K562 (cell line): ENCODE measurements around the gene NAT9. TPM values are rescaled to one million over a fixed set of nuclear protein-coding genes. Genes with fewer than 3 reads are reported as not detected.

Experiments used
- ATAC-seq: fragments of 200-7000 bp; cut with Tn5 transposase; 3 replicates; pipeline ENCODE4 v1.9.1; 2020; ENCODE audit warnings: moderate library complexity
- BruUV-seq: library from RNA; stranded (reverse); fragments of 400-500 nt; replicated peaks from 2 replicates; lab custom pipeline; 2021; lab: Mats Ljungman, UMichigan
- CTCF ChIA-PET: fragments of 300-600 bp; formaldehyde crosslinking; extraction: SDS; loops from one replicate; lab custom pipeline; 2021; ENCODE audit warnings: low intra/inter-chr PET ratio; lab: Yijun Ruan, JAX
- POLR2A ChIA-PET: fragments of 300-600, 350-650 bp; sonication (Branson Sonifier 250); formaldehyde crosslinking; extraction: SDS; loops from one replicate; lab custom pipeline; 2021; ENCODE audit warnings: antibody characterized with exemption, inconsistent platforms; lab: Yijun Ruan, JAX
- DNase-seq, 4 experiments: peaks; one replicate each; pipeline versions ENCODE4 v3.0.0 to v3.0.0-alpha.2; 2011 to 2018; ENCODE audit warnings: low spot score in 3 of 4, mixed read lengths in 3 of 4; ENCODE audit errors: extremely low read depth in 1 of 4
- FAIRE-seq: peaks from 2 replicates; lab custom pipeline; 2011; peaks lifted over from hg19 to GRCh38; lab: Jason Lieb, UNC
- H2AFZ ChIP-seq: 2 replicates; pipeline ENCODE4 v1.6.0; 2011; ENCODE audit warnings: low read depth, low read length, control low read depth, inconsistent platforms
- H3K27ac ChIP-seq: fragments of 200-600 bp; 3 replicates; pipeline ENCODE4 v1.8.0; 2011; ENCODE audit warnings: low read depth, mild to moderate bottlenecking, control low read depth, inconsistent platforms, low read length, moderate library complexity, mixed read lengths; ENCODE audit errors: extremely low read depth
- H3K27me3 ChIP-seq, 2 experiments: fragments of 300-600 bp in 1 of 2; 2 replicates in 1 of 2; 3 replicates in 1 of 2; pipeline versions ENCODE4 v1.6.0 to v1.8.0; 2011; ENCODE audit warnings: inconsistent platforms in 2 of 2, low read length in 2 of 2, mild to moderate bottlenecking in 1 of 2, mixed read lengths in 1 of 2, moderate library complexity in 1 of 2; ENCODE audit not compliant: control insufficient read depth in 2 of 2, insufficient read depth in 2 of 2
- H3K36me3 ChIP-seq: fragments of 300-600 bp; 3 replicates; pipeline ENCODE4 v1.8.0; 2011; ENCODE audit warnings: mild to moderate bottlenecking, low read length, inconsistent platforms; ENCODE audit not compliant: control insufficient read depth, insufficient read depth
- H3K4me1 ChIP-seq, 2 experiments: fragments of 200-600 bp in 1 of 2; replicated peaks in 1 of 2; 2 replicates in 1 of 2; 3 replicates in 1 of 2; pipeline versions ENCODE4 v1.5.1 to v1.8.0; 2011; ENCODE audit warnings: inconsistent platforms in 2 of 2, low read length in 2 of 2, mild to moderate bottlenecking in 1 of 2, mixed read lengths in 1 of 2, moderate library complexity in 1 of 2; ENCODE audit not compliant: control insufficient read depth in 2 of 2, insufficient read depth in 2 of 2
- H3K4me2 ChIP-seq: 2 replicates; pipeline ENCODE4 v1.6.1; 2011; ENCODE audit warnings: low read length, control low read depth, inconsistent platforms, mixed read lengths; ENCODE audit not compliant: insufficient read depth
- H3K4me3 ChIP-seq: fragments of 200-600 bp; sonication (generic), shearing (Covaris generic); 2 replicates; pipeline ENCODE4 v1.5.1; 2016; ENCODE audit warnings: control low read depth, inconsistent platforms
- H3K79me2 ChIP-seq: fragments of 200-600 bp; 3 replicates; pipeline ENCODE4 v1.8.0; 2011; ENCODE audit warnings: low read length, inconsistent platforms; ENCODE audit not compliant: control insufficient read depth, insufficient read depth
- H3K9ac ChIP-seq, 2 experiments: 2 replicates each; pipeline versions ENCODE4 v1.6.0 to v1.6.1; 2011; ENCODE audit warnings: low read depth in 2 of 2, low read length in 2 of 2, control low read depth in 1 of 2, inconsistent platforms in 1 of 2, mild to moderate bottlenecking in 1 of 2, mixed read lengths in 1 of 2; ENCODE audit not compliant: insufficient read depth in 1 of 2
- H3K9me1 ChIP-seq: one replicate; pipeline ENCODE4 v1.6.0; 2011; ENCODE audit warnings: inconsistent platforms, mild to moderate bottlenecking, low read length, moderate library complexity; ENCODE audit not compliant: control insufficient read depth, insufficient read depth
- H3K9me3 ChIP-seq: replicated peaks from 2 replicates; pipeline ENCODE4 v1.5.1; 2011; ENCODE audit warnings: low read depth, low read length, inconsistent platforms; ENCODE audit not compliant: control insufficient read depth, insufficient read depth
- H4K20me1 ChIP-seq: replicated peaks from 2 replicates; pipeline ENCODE4 v1.6.1; 2011; ENCODE audit warnings: low read length, inconsistent platforms, mixed read lengths; ENCODE audit not compliant: control insufficient read depth, insufficient read depth
- ELF1 ChIP-seq: fragments of 200-800 bp; sonication (Bioruptor generic); IDR thresholded peaks from 2 replicates; pipeline ENCODE4 v1.6.1; 2016; ENCODE audit warnings: missing genetic modification characterization, missing compliant biosample characterization
- VEZF1 ChIP-seq: fragments of 200-800 bp; sonication (Bioruptor generic); IDR thresholded peaks from 2 replicates; pipeline ENCODE4 v1.6.1; 2017; ENCODE audit warnings: missing genetic modification characterization, missing compliant biosample characterization
- ZNF354B ChIP-seq: fragments of 250-450 bp; sonication (Bioruptor Pico); IDR thresholded peaks from 2 replicates; pipeline ENCODE4 v1.4.0; 2020
- ZNF57 ChIP-seq: fragments of 450-650 bp; formaldehyde crosslinking; IDR thresholded peaks from 2 replicates; pipeline ENCODE4 v1.4.0; 2020; ENCODE audit warnings: mild to moderate bottlenecking, moderate library complexity
- WGBS: fragments of 100-300 bp; shearing (Covaris generic); methylation state at CpG from one replicate; pipeline ENCODE4 v1.1.6; 2016; ENCODE audit warnings: low coverage, mixed read lengths; ENCODE audit not compliant: insufficient coverage; ENCODE audit errors: missing lambda C conversion rate; 5-methylcytosine and 5-hydroxymethylcytosine counted together
- in situ Hi-C: fragments of 300-500 bp; cut with MboI; formaldehyde crosslinking; loops from 4 replicates; pipeline ENCODE4 v1.15.0; 2018; ENCODE audit warnings: inconsistent platforms, mixed read lengths
- intact Hi-C: fragments of 100-400 bp; cut with micrococcal nuclease; formaldehyde crosslinking; loops from 2 replicates; pipeline ENCODE4 v1.14.2; 2022
- polyA plus RNA-seq, 8 experiments: library from polyadenylated mRNA; depleted of rRNA in 4 of 8; stranded (reverse) in 5 of 8; unstranded in 3 of 8; fragments of >200 nt; fragmentation: Nextera tagmentation in 2 of 8; fragmentation: Illumina TruSeq in 1 of 8; extraction: Ambion mirVana in 2 of 8; extraction: Trizol in 1 of 8; gene quantifications; 2 replicates each; pipeline versions ENCODE4 v1.2.1 to v1.2.3, GENCODE V29; 2011 to 2014; ENCODE audit warnings: inconsistent platforms in 1 of 8, missing spikeins in 1 of 8
- total RNA-seq, 7 experiments: library from RNA; depleted of rRNA in 6 of 7; stranded (reverse); fragments of >200 nt in 6 of 7; fragmentation: Illumina TruSeq in 2 of 7; extraction: Trizol in 2 of 7; gene quantifications; 2 replicates each; pipeline versions ENCODE4 v1.2.1 to v1.2.3, GENCODE V29; 2011 to 2021; ENCODE audit warnings: low replicate concordance in 1 of 7

Gene NAT9
- total and polyA plus RNA-seq, 9 of the 15 experiments (the other 6 are each of a cell fraction or from before 2014, with no cell fraction given): 4.2 to 63.6 (median 40.8) TPM

DNA sequence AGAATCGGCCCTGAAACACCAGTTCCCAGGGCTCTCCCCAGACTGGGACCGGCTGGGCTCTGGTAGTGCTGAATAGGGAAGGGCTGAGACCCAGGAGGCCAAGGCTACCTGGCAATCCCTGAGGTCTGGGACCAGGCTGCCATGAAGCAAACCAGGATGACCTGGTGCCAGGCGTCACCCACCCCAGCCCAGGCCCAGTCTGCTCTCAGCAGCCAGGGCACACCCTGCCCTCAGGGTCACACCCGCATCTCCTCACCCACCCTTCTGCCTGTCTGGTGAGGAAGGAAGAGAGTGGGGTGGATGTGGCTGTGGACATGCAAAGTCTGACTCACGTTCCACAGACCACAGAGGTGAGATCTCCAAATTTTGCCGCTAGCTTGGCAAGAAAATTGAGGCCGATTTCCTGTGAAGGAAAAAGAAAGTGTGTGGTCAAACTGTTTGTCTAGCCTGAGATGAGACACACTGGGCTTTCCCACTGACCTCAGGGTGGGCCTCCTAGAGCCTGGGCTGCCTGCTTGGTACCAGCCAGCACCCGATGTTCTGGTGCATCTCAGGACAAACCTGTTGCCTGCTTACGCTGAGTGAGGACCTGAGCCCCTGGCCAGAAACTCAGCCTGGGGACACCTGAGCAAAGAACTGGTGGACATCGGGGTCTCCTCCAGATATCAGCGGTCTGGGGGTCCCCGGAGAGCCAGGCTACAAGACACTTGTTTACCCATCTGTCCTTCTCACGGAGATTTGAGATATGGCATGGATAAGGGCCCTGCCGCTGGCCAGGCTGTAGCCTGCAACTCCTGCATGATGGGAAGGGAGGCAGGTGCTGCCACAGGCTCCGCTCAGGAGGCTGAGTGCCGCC is 45.4 kb downstream of the NAT9 start:
- H3K79me2 ChIP-seq: no peaks in the 10 kb centered on the region
- H3K9ac ChIP-seq: no peak overlapping the region
- ATAC-seq (no peak), DNase-seq (no peak), FAIRE-seq (no peak)
- H3K9me3 ChIP-seq: peaks cover 9% of the 10 kb centered on the region; the same call in 1 of the 2 replicates
- intact Hi-C loops (no loop called here), in situ Hi-C loops (no loop called here)
- H3K36me3 ChIP-seq: no peaks in the 10 kb centered on the region
- ChIA-PET POLR2A (no interaction called here), CTCF (no interaction called here)
- no peak for TF ChIP-seq VEZF1 (CRISPR knock-in tag)
- no peak for TF ChIP-seq ZNF354B
- no peak for TF ChIP-seq ELF1 (tag)
- no peak for TF ChIP-seq ZNF57 (CRISPR knock-in tag)
- no peaks in the 10 kb centered on the region for H3K4me1 ChIP-seq
- no peak overlapping the region for H3K4me2 ChIP-seq
- peaks cover 11 to 45% of the 10 kb centered on the region in 2 experiments; a peak in 3 of 5 replicates for H3K27me3 ChIP-seq
- H3K27ac ChIP-seq: no peak overlapping the region
- BruUV-seq: no TSS peak
- 2% methylated on average over 14 of the region's 16 CpGs for WGBS
- no peaks in the 10 kb centered on the region; the same call in 1 of the 2 replicates for H4K20me1 ChIP-seq
- H3K4me3 ChIP-seq: no peak overlapping the region
- no peak overlapping the region for H2AFZ ChIP-seq
- H3K9me1 ChIP-seq: no peaks in the 10 kb centered on the region
